GM12892 (cell line): Measurements from ENCODE around the gene PSME2.

Experiments used
- POLR2A ChIP-seq: IDR thresholded peaks from 2 replicates; pipeline ENCODE4 v1.6.1; 2011; ENCODE audit warnings: low read depth, low read length, control low read depth
- POLR2AphosphoS5 ChIP-seq: IDR thresholded peaks from 2 replicates; pipeline ENCODE4 v1.6.1; 2011; ENCODE audit warnings: low read depth, low read length, control low read depth

DNA sequence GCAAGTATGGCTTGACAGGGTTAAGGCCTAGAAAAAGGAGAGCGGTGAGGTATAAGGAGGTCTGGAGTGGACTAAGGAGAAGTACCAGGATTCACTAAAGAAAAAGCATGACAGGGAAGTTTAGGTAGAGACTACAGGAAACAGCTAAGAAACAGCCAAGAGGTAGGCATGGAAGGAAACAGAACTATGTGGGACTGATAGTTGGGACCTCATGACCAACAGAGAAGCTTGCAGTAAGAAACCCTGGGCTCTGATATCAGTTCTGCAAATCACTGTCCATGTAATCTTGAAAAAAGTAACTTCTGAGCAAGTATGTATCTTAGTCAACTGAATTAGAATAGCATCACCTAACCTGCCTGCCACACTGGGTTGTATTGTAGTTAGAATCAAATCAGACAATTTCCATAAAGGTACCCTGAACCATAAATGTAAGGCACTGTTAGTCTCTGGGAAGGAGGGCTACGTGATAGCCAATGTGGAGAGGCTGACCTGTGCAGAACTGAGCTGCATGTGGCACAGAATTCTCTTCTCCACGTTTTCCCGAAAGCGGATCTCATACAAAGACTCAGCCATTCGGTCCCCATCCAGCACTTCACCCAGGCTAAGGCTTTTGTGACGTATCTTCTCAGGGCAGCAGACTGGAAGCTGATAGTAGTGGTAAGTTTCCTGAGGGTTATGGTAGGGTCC, 47.9 kb upstream of the PSME2 start:
- TF ChIP-seq POLR2A (no peak), POLR2AphosphoS5 (no peak)
